Mesenchymal stem cell (in vitro differentiated cells and primary cell): ENCODE measurements around the gene DBNL.
A peak's percentile ranks its signal among the peaks of the same experiment; 100 is the strongest.

Experiments
- DNase-seq: peaks from one replicate; pipeline ENCODE4 v3.0.0-alpha.2; 2013
- H2AFZ ChIP-seq: one replicate; pipeline ENCODE4 v1.6.1; 2013; ENCODE audit warnings: low read depth, mild to moderate bottlenecking, control low read depth, inconsistent platforms, low read length, moderate library complexity
- H2AK5ac ChIP-seq: 2 replicates; pipeline ENCODE4 v1.6.1; 2013; ENCODE audit warnings: low read length, moderate library complexity, mild to moderate bottlenecking, inconsistent platforms; ENCODE audit not compliant: severe bottlenecking
- H2BK120ac ChIP-seq: one replicate; pipeline ENCODE4 v1.6.1; 2013; ENCODE audit warnings: low read depth, mild to moderate bottlenecking, inconsistent platforms, low read length, moderate library complexity
- H2BK12ac ChIP-seq, 2 experiments: one replicate each; pipeline ENCODE4 v1.6.1; 2013; ENCODE audit warnings: inconsistent platforms in 2 of 2, low read length in 2 of 2, mild to moderate bottlenecking in 2 of 2, moderate library complexity in 2 of 2, control low read depth in 1 of 2
- H2BK15ac ChIP-seq: one replicate; pipeline ENCODE4 v1.6.1; 2013; ENCODE audit warnings: mild to moderate bottlenecking, low read depth, inconsistent platforms; ENCODE audit not compliant: poor library complexity, severe bottlenecking
- H2BK5ac ChIP-seq: 2 replicates; pipeline ENCODE4 v1.6.1; 2013; ENCODE audit warnings: low read depth, mild to moderate bottlenecking, low read length, control low read depth, inconsistent platforms; ENCODE audit not compliant: poor library complexity, severe bottlenecking
- H3K14ac ChIP-seq, 2 experiments: one replicate each; pipeline ENCODE4 v1.6.1; 2013; ENCODE audit warnings: inconsistent platforms in 2 of 2, low read length in 2 of 2, control low read depth in 1 of 2, mild to moderate bottlenecking in 1 of 2, moderate library complexity in 1 of 2
- H3K18ac ChIP-seq, 2 experiments: one replicate each; pipeline ENCODE4 v1.6.1; 2013; ENCODE audit warnings: inconsistent platforms in 2 of 2, low read length in 2 of 2, control low read depth in 1 of 2, low read depth in 1 of 2, mild to moderate bottlenecking in 1 of 2
- H3K23ac ChIP-seq, 2 experiments: one replicate each; pipeline ENCODE4 v1.6.1; 2013; ENCODE audit warnings: inconsistent platforms in 2 of 2, low read length in 2 of 2, mild to moderate bottlenecking in 2 of 2, moderate library complexity in 2 of 2, control low read depth in 1 of 2
- H3K27ac ChIP-seq: 2 replicates; pipeline ENCODE4 v1.5.1; 2013; ENCODE audit warnings: mild to moderate bottlenecking, moderate library complexity, low read length, control low read depth, inconsistent platforms; ENCODE audit not compliant: poor library complexity, severe bottlenecking
- H3K27me3 ChIP-seq, 2 experiments: 2 replicates each; pipeline versions ENCODE4 v1.6.1 to v1.7.0; 2013; ENCODE audit warnings: low read length in 2 of 2, mild to moderate bottlenecking in 2 of 2, moderate library complexity in 2 of 2, control low read depth in 1 of 2, inconsistent platforms in 1 of 2; ENCODE audit not compliant: control insufficient read depth in 1 of 2, insufficient read depth in 1 of 2
- H3K36me3 ChIP-seq, 2 experiments: 2 replicates each; pipeline versions ENCODE4 v1.6.1 to v1.7.0; 2013; ENCODE audit warnings: low read length in 2 of 2, control low read depth in 1 of 2, inconsistent platforms in 1 of 2, low read depth in 1 of 2, mild to moderate bottlenecking in 1 of 2; ENCODE audit not compliant: insufficient read depth in 2 of 2, control insufficient read depth in 1 of 2
- H3K4ac ChIP-seq, 2 experiments: one replicate each; pipeline ENCODE4 v1.6.1; 2013; ENCODE audit warnings: inconsistent platforms in 2 of 2, low read length in 2 of 2, mild to moderate bottlenecking in 2 of 2, moderate library complexity in 2 of 2, control low read depth in 1 of 2, low read depth in 1 of 2
- H3K4me1 ChIP-seq: 2 replicates; pipeline ENCODE4 v1.6.1; 2013; ENCODE audit warnings: low read depth, low read length, control low read depth; ENCODE audit not compliant: control insufficient read depth, insufficient read depth
- H3K4me2 ChIP-seq: 2 replicates; pipeline ENCODE4 v1.6.1; 2013; ENCODE audit warnings: low read length, mild to moderate bottlenecking, inconsistent platforms; ENCODE audit not compliant: poor library complexity, severe bottlenecking
- H3K4me3 ChIP-seq, 2 experiments: 2 replicates each; pipeline versions ENCODE4 v1.5.1 to v1.7.0; 2013; ENCODE audit warnings: low read length in 2 of 2, mild to moderate bottlenecking in 2 of 2, control low read depth in 1 of 2, low read depth in 1 of 2; ENCODE audit not compliant: insufficient read depth in 1 of 2
- H3K79me1 ChIP-seq: replicated peaks from 2 replicates; pipeline ENCODE4 v1.6.1; 2013; ENCODE audit warnings: mild to moderate bottlenecking, control low read depth, low read length, inconsistent platforms; ENCODE audit not compliant: poor library complexity, severe bottlenecking
- H3K9ac ChIP-seq: 2 replicates; pipeline ENCODE4 v1.7.0; 2013; ENCODE audit warnings: mild to moderate bottlenecking, low read length, moderate library complexity
- H3K9me3 ChIP-seq: 2 replicates; pipeline ENCODE4 v1.7.0; 2013; ENCODE audit warnings: mild to moderate bottlenecking, low read length; ENCODE audit not compliant: control insufficient read depth
- H4K8ac ChIP-seq: one replicate; pipeline ENCODE4 v1.6.1; 2013; ENCODE audit warnings: inconsistent platforms, mild to moderate bottlenecking, low read length, moderate library complexity
- H4K91ac ChIP-seq: one replicate; pipeline ENCODE4 v1.6.1; 2013; ENCODE audit warnings: mild to moderate bottlenecking, low read length, inconsistent platforms
- WGBS: methylation state at CpG from one replicate; pipeline ENCODE4 v1.1.7; 2013; ENCODE audit warnings: mixed read lengths; 5-methylcytosine and 5-hydroxymethylcytosine counted together

The DBNL gene

GRCh38 chr7:44062180-44062902 is 17.8 kb downstream of the DBNL start:
- Histone ChIP-seq H3K4me1 (peaks cover 17% of the 10 kb centered on the region), H4K91ac (no peak overlapping the region), H2BK12ac (peak overlapping the region in 1 of 2 experiments; percentile 7), H3K23ac (peak overlapping the region in 1 of 2 experiments; percentile 46), H3K4ac (no peak overlapping the region), H3K4me2 (no peak overlapping the region), H3K36me3 (peaks cover 51 to 57% of the 10 kb centered on the region in 2 experiments), H3K79me1 (peaks cover 19% of the 10 kb centered on the region), H2BK5ac (no peak overlapping the region), H2BK15ac (no peak overlapping the region), H2BK120ac (no peak overlapping the region), H3K4me3 (no peak overlapping the region), H3K14ac (peak overlapping the region in 1 of 2 experiments; percentile 53), H2AFZ (no peak overlapping the region), H4K8ac (no peak overlapping the region), H3K27me3 (no peaks in the 10 kb centered on the region), H2AK5ac (no peak overlapping the region), H3K18ac (no peak overlapping the region), H3K9ac (no peak overlapping the region), H3K27ac (no peak overlapping the region), H3K9me3 (no peaks in the 10 kb centered on the region)
- no peak for DNase-seq
- 93% methylated on average over 11 of the region's 11 CpGs for WGBS

- H3K4me1 ChIP-seq: peaks cover 17% of the 10 kb centered on the region
- no peaks in the 10 kb centered on the region for H3K27me3 ChIP-seq
- 88% methylated on average over 3 of the region's 3 CpGs for WGBS
- H3K23ac ChIP-seq: peak overlapping the region in 1 of 2 experiments; percentile 46
- no peak overlapping the region for H3K4ac ChIP-seq
- H4K8ac ChIP-seq: no peak overlapping the region
- H2BK15ac ChIP-seq: no peak overlapping the region
- peaks cover 15% of the 10 kb centered on the region for H3K79me1 ChIP-seq
- no peak overlapping the region for H2AFZ ChIP-seq
- no peak overlapping the region for H3K4me3 ChIP-seq
- H4K91ac ChIP-seq: no peak overlapping the region
- H2BK120ac ChIP-seq: no peak overlapping the region
- H3K4me2 ChIP-seq: no peak overlapping the region
- H3K14ac ChIP-seq: peak overlapping the region in 1 of 2 experiments; percentile 53
- no peaks in the 10 kb centered on the region for H3K9me3 ChIP-seq
- no peak overlapping the region for H2AK5ac ChIP-seq
- H3K27ac ChIP-seq: no peak overlapping the region
- no peak overlapping the region for H2BK12ac ChIP-seq
- no peak overlapping the region for H2BK5ac ChIP-seq
- no peak overlapping the region for H3K9ac ChIP-seq
- H3K36me3 ChIP-seq: peaks cover 46 to 51% of the 10 kb centered on the region in 2 experiments
- DNase-seq: no peak
- no peak overlapping the region for H3K18ac ChIP-seq
Measured at GRCh38 chr7:44062903-44063295, 18.4 kb downstream of the DBNL start.

DNA sequence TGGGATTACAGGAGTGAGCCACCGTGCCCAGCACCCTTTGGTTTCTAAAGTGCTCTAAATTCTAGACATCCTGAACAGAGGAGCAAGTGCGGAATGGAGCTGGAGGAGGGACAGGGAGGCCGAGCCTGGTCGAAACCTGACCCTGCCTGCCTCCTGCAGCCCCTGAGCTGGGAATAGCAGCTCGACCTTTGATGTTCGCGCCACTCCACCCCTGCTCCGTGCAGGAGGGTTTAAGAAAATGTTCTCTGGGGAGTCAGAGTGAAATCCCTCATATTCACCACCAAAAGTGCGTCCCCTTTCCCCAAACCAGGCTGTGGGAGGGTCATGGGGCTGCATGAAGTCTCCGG is 19.0 kb downstream of the DBNL start:
- Histone ChIP-seq H3K9ac (no peak overlapping the region), H3K4ac (no peak overlapping the region), H3K27me3 (no peaks in the 10 kb centered on the region), H2BK120ac (no peak overlapping the region), H3K4me2 (no peak overlapping the region), H4K8ac (no peak overlapping the region), H3K4me3 (no peak overlapping the region), H3K14ac (no peak overlapping the region), H3K79me1 (peaks cover 9% of the 10 kb centered on the region), H2AK5ac (no peak overlapping the region), H4K91ac (no peak overlapping the region), H3K23ac (no peak overlapping the region), H3K18ac (no peak overlapping the region), H3K4me1 (peaks cover 17% of the 10 kb centered on the region), H2BK12ac (no peak overlapping the region), H2AFZ (no peak overlapping the region), H3K27ac (no peak overlapping the region), H2BK5ac (no peak overlapping the region), H2BK15ac (no peak overlapping the region), H3K9me3 (no peaks in the 10 kb centered on the region), H3K36me3 (peaks cover 39 to 45% of the 10 kb centered on the region in 2 experiments)
- DNase-seq: no peak
- whole genome bisulfite sequencing: 55% methylated on average over 10 of the region's 10 CpGs

GRCh38 chr7:44063894-44064651 is 19.6 kb downstream of the DBNL start:
- 47% methylated on average over 13 of the region's 16 CpGs for WGBS
- Histone ChIP-seq H2AFZ (no peak overlapping the region), H3K36me3 (peaks cover 34 to 40% of the 10 kb centered on the region in 2 experiments), H3K27me3 (no peaks in the 10 kb centered on the region), H3K9me3 (no peaks in the 10 kb centered on the region), H3K27ac (no peak overlapping the region), H3K4me3 (no peak overlapping the region), H3K18ac (no peak overlapping the region), H4K8ac (no peak overlapping the region), H3K4ac (no peak overlapping the region), H2BK120ac (no peak overlapping the region), H3K14ac (no peak overlapping the region), H2BK15ac (no peak overlapping the region), H2AK5ac (no peak overlapping the region), H3K79me1 (peaks cover 6% of the 10 kb centered on the region), H3K4me2 (no peak overlapping the region), H2BK5ac (no peak overlapping the region), H3K23ac (no peak overlapping the region), H3K4me1 (peaks cover 17% of the 10 kb centered on the region), H3K9ac (no peak overlapping the region), H2BK12ac (no peak overlapping the region), H4K91ac (no peak overlapping the region)
- DNase-seq: no peak
